Muscle of back (tissue), 11 donors: ENCODE measurements around the gene MAPKAPK2. TPM values are rescaled to one million over a fixed set of nuclear protein-coding genes. Genes with fewer than 3 reads are reported as not detected.

Experiments used
- DNase-seq, 3 donors: peaks; one replicate each; pipeline versions ENCODE4 v3.0.0 to v3.0.0-alpha.2; 2013
- polyA plus RNA-seq, 10 donors: library from polyadenylated mRNA; unstranded; fragments of 120-200 nt; gene quantifications; one replicate each; pipeline ENCODE4 v1.2.1, GENCODE V29; 2013; ENCODE audit not compliant: insufficient read length in 10 of 10

Gene MAPKAPK2
- polyA plus RNA-seq, 10 donors: 62.6 to 77.4 (median 72.0) TPM

DNA sequence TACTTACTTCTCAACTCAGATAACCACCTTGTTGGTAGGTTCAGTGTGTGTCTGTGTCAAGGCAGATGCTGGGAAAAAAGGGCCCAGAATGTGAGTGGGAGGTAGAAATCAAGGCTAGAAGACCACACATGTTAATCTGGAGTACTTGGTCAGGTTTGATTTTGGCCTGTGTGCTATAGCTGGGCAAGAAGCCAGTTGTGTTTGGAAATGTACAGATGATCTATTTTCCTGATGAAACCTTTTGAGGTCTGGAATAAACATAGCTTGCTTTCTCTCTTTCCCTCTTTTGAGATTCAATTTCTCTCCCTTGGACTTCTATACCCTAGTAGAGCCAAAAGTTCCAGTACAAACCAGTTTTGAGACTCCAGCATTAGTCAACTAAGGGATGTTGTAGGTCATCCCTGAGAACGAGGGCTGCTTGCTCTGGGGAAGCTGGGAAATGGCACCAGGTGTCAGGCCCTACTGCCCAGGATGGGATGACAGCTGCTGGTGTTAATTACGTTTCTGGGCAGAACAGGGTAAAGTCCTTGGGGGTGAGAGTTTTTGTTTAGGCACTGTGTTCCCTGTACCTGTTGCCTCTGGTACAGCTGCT is 15.8 kb downstream of the MAPKAPK2 start:
- peak in 1 of 3 donors; percentile 81 for DNase-seq

DNA sequence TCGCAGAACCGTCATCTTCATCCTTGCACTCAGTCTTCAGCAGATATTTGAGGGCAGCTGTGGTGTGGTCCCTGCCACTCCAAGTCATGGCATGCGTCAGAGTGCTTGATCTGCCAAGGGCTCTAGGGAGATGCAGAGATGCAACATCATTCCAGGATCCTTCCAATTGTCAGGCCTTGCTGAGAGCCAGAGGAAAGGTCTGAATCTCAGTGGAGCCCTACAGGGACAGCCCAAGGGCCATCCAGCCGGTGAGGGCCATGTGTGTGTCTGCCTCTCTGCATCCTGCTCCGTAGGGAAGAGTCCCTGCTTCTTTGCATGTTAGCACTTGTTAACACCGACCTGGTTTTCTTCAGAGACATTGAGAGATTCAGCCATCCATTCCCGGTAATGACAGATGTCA is 17.6 kb downstream of the MAPKAPK2 start:
- no peak for DNase-seq

DNA sequence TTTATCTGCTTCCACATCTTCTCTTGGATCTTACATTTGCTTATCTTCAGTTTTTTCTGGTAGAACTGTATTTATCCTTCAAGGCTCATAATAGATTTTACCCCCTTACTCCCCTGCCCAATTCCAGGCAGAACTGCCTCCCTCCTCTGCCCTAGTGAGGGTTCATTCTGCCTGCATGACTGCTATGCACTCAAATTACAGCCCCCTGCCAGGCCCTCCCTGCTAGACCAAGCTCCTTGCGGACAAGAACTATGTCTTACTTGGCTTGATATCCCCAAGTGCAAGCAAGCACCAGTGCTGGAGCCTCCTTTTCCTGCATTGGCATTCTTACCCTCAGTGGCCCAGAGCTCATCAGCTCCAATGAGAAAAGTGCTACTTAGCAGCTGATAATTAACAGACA is 18.1 kb downstream of the MAPKAPK2 start:
- DNase-seq: no peak

DNA sequence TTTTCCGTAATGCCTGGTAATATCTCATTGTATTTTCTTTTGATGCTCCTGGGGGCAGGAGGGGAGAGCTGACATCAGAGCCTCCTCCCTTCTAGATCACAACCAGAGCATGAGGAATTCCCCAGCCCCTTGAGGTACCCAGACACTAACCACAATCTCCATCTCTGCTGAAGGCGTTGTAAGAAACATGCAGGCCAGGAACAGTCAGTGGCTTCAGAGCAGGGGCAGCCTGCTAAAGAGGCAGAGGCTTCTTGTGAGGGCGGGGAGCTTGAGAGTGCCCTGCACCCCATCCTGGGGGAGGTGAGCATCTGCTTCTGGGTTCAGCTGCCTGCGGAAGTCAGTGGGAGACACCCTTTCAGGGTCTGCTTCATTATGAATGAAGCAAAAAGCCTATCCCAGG is 19.0 kb downstream of the MAPKAPK2 start:
- DNase-seq: no peak

DNA sequence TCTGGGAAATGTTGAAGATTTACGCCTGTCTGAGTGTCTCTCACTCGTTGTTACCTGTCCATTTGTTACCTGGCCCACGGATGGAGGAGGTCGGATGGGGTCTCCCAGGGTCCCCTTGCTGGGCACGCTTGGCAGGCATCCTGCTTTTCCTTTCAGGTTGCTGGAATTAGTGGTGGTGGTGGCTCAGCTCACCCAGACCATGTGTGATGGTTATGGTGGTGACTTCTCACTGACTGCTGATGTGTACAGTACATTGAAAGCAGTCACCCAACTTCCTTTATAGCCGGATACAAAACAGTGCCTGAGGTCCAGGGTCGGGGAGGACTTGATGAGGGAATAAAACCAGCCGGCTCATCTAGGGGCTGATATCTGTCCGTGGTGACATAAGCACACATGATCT is 19.5 kb downstream of the MAPKAPK2 start:
- DNase-seq: no peak

DNA sequence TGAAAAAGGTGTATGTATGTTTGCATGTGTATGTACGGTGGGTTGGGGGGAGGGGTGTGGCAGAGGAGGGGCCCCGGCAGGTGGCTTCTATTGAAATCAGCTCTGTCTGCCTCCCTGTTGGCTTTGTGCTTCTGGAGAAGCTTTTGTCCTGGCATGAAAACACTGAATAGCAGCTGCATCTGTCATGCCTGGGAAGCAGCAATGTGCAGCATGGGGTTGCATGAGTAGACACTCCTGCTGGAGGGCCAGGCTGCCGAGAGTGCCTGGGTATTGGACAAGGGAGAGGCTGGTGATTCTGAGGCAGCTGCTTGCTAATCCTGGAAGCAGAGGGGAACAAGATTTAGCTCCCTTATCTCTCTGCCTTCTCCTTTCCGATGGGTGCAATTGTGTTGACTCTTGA is 20.5 kb downstream of the MAPKAPK2 start:
- DNase-seq: peak in 2 of 3 donors; percentile 75 to 78

DNA sequence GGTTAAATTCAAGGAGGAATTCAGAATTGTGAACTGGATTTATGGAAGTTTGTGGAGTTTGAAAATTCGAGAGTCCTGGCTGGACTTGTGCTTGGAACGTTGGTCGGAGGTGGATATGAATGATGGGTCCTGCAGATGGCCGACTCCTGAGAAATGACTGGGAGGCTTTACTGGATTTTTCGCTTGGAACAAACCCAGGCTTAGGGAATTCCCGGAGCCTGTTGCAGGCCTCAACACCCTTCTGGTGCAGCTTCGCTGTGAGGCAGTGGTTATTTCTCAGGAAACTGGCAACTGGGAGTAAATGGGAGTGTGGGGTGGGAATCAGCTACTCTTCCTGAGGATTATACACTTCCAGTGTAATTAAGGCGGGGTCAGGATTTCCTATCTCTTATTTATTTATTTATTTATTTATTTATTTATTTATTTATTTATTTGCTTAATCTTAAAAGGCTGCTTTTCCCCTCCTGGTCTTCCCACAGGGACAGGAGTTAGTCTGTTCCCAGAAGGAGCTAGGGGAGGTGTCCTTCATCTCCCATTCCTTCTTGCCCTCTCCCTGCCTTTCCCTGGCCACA is 21.1 kb downstream of the MAPKAPK2 start:
- DNase-seq: peak in 2 of 3 donors; percentile 73 to 77

DNA sequence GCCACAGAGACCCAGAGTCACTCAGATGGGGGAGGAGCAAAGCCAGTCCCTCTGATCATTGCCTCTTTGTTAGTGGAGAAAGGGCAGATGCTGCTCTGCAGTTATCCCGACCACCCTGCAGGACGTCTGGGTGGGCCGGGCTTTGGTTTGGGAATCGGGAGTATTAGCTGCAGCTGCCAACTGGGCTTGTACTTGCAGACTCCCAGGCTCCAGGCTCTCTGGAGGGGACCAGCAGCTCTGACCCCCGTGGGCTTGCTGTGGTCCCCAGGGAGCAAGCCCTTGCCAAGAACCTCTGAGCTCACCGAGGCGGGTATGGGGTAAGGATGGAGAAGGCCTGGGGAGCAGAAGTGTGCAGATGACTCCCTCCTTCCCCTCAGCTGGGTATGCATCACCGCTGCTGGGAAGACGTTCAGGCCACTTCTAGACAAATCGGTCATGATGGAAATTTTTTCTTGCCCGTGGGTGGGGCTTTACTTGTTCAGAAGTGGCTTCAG is 21.6 kb downstream of the MAPKAPK2 start:
- peak in 2 of 3 donors; percentile 76 to 85 for DNase-seq

DNA sequence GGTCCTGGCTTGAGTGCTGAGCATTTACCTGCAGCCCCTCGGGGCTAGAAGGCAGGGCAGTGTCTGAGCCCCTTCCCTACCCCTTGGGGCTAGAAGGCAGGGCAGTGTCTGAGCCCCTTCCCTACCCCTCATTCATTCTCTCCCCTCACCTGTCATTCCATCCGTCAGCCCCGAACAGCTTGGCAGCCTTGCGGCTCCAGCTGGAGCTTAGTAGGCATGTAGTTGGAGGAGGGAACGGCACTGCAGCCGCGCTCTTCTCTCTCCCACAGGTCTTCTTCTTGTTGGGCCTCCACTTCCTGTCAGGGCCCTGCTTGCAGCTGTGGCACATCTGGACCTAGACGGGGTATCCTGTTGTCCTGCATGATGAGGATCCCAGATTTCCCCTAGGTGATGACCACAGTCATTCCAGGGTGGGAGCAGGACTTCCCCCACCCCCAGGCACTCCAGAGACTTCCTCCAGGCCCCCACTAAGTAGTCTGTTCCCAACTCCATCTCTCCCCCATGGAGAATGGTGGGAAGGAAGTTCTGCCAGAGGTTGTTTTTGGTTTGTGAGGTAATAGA is 22.2 kb downstream of the MAPKAPK2 start:
- no peak for DNase-seq

DNA sequence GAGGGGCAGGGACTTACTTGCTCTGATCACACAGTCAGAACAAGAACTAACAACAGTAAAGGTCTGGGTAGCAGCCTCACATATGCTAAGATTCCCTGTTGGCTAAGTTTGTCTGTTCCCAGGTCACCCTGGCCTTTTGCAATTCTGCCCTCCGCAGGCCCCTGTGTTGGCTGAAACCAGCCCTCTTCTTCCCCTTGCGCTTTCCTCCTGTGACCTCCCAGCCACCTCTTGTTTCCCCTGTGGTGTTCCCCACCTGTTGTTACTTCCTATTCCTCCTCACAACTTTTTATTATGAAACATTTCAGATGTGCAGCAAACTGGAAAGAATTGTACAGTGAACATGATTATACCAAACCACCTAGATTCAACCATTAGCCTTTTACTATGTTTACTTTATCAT is 23.4 kb downstream of the MAPKAPK2 start:
- DNase-seq: peak in 1 of 3 donors; percentile 49

DNA sequence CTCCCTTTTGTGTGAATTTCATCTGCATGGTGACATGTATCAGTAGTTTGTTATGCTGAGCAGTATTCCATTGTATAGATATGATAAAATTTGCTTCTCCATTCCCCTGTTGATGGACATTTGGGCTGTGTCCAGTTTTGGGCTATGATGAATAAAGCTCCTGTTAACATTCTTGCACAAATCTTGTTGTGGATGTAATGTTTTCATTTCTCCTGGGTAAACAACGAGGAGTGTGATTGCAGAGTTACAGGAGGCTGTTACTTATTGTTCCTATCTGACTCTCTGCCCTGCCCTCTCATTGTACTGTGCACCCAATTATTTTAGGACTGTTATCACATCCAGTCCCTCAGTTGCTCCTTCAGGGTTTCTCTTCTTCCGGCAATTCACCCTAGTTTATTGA is 24.2 kb downstream of the MAPKAPK2 start:
- no peak for DNase-seq

DNA sequence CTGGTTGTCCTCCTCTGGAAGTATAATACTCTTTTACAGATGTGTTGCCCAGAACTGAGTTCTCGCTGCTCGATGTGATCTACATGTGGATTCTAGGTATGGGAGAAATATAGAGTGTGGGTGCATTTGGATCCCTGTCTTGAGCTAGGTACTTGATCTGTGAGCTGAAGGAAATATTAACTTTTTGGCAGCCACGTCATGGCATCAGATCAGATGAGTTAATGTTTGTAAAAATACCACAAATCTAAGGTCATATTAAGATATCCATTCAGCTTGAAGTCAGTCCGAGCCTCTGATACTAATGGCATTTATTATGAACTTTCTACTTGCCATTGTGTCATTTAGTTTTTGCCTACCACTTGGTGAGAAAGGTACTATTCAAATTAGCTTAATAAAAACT is 24.6 kb downstream of the MAPKAPK2 start:
- DNase-seq: no peak

DNA sequence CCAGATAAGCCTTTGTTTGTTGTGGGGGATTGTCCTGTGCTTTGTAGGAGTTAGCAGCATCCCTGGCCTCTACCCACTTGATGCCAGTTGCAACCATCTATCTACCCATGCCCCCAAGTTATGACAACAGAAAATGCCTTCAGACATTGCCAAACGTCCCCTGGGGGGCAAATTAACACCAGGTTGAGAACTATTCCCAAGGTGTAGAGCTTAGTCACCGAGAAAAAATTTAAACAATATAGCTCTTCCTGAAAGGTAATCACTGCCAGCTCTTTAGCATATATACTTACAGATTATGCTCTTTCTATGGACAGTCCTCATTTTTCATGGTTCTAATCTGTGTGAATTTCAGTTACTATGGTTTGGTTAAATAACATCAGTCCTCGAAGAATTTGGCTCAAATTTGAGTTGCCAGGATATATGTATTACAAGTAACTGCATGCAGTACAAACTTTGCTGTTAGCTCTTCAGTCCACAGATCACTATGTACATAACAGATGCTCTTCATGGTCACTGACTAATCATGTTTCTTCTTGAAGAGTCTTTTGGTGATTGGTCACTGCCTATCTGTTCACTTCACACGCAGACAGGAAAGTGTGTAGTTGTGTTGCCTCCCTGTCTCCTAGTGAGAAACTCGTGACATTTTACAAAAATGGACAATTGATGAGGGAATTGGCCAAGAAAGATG is 25.2 kb downstream of the MAPKAPK2 start:
- no peak for DNase-seq

DNA sequence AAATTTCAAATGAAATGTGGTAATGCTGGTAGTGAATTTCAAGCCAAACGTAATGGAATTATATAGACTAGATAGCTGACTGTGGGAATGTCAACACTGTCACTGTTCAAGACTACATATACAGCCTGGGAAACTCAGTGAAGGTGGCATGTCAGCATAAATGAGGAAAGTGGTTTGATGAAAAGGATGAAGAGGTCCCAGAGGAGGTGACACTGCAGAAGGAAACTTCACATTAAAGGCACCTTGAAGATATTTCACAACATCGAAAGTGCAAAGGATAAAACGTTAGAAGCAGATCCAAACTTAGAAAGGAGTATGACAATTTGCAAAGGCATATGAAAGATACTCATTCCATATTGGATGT is 25.7 kb downstream of the MAPKAPK2 start:
- no peak for DNase-seq

DNA sequence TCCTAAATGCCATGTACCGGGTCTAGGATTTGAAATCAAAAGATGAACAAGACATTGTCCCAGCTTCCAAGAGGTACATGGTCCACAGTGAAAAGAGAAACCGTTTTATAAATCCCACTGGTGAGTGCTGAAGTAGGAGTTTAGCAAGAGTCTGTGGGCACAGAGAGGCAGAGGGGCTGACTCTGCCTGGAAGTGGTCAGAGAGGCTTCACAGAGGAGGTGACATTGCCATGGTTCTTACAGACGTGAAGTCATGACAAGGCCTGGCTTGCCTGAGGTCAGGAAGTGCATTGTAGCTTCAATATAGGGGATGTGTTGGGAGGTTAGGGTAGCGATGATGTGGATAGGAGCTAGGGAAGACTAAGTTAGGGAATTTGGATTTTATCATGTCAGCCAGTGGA is 28.4 kb downstream of the MAPKAPK2 start:
- DNase-seq: no peak

DNA sequence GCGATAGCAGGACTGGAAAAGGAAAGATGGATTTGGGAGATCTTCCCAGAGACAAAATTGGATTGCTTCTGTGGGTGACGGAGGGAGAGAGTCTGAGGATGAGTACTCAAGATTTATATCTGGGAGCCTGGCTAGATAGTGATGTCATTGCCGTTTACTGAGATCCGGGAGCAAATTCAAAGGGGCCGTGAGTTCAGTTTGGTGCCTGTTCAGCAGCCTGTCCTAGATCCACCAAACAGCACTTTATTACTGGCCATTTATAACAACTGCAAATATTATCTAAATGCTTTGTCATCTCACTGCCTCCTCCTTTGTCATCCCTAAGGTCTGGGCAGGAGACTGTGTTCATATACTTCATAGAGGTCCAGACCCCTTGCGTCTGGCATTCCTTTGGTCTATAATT is 29.2 kb downstream of the MAPKAPK2 start:
- peak in 1 of 3 donors; percentile 52 for DNase-seq

DNA sequence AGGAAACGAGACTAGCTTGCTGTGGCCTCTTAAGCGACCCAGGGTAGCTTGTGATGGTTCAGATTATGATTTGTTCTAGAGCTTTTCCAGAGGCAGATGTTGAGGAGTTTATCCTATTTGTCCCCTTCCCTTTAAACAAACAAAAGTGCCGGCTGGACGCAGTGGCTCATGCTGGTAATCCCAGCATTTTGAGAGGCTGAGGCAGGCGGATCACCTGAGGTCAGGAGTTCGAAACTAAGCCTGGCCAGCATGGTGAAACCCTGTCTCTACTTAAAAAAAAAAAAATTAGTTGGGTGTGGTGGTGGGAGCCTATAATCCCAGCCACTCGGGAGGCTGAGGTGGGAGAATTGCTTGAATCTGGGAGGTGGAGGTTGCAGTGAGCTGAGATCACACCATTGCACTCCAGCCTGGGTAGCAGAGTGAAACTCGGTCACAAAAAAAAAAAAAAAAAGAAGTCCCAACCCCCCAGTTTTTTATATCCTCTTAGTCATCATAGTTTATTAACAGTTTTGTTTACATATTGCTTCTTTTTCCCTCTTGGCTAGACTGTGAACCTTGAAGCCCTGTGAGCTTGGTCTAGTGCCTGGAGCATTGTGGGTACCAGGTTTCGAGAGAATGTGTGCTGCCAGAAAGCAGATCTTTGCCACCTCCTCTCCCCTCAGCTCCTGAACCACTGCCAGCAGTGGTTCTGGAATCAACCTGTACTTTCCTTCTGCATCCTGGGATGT is 29.8 kb downstream of the MAPKAPK2 start:
- no peak for DNase-seq

DNA sequence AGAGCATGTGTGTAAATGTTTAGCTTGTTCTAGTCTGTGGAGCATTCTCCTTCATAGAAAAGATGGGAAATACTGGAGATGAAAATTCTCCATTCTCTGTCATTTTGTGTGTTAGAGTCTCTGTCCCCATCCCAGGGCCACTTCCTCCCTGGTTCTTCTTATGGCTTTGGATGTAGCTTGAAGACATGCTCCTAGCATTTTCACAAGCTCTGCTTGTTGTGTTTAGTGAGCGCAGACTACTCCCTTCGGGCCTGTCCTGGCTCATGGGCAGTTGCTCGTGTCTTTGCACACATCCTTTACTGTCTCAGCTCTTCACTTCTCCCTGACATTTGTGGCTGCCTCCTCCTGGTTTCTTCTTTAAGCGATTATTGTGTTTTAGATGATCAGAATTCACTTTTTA is 30.4 kb downstream of the MAPKAPK2 start:
- DNase-seq: no peak

DNA sequence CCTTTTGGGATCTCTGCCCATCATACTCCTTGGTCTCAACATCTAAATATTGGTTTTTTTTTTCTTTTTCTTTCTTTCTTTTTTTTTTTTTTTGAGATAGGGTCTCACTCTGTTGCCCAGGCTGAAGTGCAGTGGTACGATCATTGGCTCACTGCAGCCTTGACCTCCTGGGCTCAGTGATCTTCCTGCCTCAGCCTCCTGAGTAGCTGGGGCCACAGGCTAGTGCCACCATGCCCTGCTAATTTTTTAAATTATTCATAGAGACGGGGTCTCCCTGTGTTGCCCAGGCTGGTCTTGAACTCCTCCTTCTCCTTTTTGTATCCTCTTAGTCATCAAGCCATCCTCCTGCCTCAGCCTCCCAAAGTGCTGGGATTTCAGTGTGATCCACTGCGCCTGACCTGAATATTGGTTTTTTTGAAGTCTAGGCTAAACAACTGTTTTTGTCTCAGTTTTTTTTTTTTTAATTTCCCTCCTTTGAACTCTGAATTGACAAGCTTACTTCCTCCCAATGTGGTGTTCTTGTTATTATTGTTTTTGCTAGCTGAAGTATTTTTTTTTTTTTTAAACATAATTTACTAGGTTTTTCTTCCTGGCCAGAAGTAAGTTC is 30.9 kb downstream of the MAPKAPK2 start:
- no peak for DNase-seq

DNA sequence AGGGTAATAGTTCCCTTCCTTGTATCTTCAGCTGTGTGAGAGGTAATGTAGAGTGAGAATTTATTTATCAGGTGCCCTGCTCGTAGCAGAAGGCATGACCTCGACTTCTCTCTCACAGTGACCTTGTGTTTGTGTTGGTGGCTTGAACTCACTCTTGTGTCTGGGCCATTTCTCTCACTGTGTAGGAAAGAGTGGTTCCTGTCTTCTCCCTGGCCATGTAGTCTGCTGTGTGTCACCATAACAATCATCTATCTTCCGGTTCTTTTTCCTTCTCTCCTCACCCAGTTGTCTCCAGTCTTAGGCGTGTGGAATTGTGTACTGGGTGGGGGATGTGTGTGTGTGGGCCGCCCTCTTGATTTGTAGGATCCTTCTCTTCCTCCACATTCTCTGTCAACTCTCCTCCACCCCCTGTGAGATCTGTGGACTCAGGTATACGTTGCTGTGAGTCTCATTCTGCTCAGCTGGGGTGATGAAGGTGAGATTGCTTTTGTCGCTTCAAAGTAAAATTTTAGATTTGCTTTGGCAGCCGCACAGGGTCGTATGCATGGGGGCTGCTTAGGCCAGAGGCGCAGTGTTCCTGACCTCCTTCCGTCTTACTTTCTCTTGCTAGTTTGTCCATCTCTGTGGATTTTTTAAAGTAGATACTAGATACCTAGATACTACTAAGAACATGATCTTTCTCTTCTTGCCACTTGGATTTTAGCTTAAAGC is 31.6 kb downstream of the MAPKAPK2 start:
- no peak for DNase-seq
